ENCODE data around the gene GRM8.

GRM8 gene

GRCh38 chr7:126533715-126534114 lies 719.0 kb downstream of the GRM8 start:
- TF ChIP-seq, protein P1, sequence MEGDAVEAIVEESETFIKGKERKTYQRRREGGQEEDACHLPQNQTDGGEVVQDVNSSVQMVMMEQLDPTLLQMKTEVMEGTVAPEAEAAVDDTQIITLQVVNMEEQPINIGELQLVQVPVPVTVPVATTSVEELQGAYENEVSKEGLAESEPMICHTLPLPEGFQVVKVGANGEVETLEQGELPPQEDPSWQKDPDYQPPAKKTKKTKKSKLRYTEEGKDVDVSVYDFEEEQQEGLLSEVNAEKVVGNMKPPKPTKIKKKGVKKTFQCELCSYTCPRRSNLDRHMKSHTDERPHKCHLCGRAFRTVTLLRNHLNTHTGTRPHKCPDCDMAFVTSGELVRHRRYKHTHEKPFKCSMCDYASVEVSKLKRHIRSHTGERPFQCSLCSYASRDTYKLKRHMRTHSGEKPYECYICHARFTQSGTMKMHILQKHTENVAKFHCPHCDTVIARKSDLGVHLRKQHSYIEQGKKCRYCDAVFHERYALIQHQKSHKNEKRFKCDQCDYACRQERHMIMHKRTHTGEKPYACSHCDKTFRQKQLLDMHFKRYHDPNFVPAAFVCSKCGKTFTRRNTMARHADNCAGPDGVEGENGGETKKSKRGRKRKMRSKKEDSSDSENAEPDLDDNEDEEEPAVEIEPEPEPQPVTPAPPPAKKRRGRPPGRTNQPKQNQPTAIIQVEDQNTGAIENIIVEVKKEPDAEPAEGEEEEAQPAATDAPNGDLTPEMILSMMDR (IDR thresholded peaks at IDR 0.05; ENCODE audit: borderline replicate concordance, insufficient read depth, low read depth, low read length), result no peak
- H3K4me3 ChIP-seq (ENCODE audit: low read depth, low read length), result no peak overlapping the region

DNA sequence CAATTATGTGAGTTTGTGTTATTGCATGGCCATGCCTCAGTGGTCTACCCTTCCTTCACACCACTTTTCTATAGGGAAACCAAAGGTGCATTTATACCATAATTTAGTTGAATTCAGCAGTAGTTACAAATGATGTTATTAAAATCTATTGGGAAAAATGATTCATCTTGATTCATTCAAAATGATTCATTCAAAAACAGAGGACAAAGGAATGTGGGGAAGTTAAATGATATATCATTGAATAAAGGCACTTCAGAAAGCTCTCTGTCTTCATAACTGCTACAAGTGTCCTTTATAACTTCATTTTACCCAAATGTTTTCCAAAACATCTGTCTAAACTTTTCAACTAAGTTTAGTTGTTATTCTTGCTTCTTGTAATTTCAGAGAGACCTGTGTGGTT lies 722.9 kb downstream of the GRM8 start:
- TF ChIP-seq, protein P1 (IDR thresholded peaks at IDR 0.05; ENCODE audit: borderline replicate concordance, insufficient read depth, low read depth, low read length), result no peak
- no peak overlapping the region for H3K4me3 ChIP-seq (ENCODE audit: low read depth, low read length)

GRCh38 chr7:126529254-126529653 lies 723.5 kb downstream of the GRM8 start:
- TF ChIP-seq, protein P1 (IDR thresholded peaks at IDR 0.05; ENCODE audit: borderline replicate concordance, insufficient read depth, low read depth, low read length), result no peak

DNA sequence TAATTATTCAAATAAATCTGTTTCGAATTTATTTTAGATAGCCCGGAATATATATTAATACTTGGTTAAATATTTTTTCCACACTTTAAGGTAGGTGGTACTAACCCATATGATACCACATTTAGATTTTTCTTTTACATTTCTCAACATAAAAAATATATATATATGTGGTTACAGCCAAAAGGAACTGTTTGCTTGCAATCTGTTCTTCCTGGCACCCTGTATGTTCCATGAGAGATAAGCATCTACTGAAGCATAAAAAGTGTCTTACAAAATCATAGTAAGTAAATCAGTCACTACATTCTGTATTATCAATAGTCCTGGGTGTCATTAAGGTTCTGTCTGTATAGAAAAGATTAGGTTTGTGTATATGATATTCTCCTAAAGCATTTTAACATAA lies 726.8 kb downstream of the GRM8 start:
- TF ChIP-seq, protein P1 (IDR thresholded peaks at IDR 0.05; ENCODE audit: borderline replicate concordance, insufficient read depth, low read depth, low read length), result no peak
- no peak overlapping the region for H3K4me3 ChIP-seq (ENCODE audit: low read depth, low read length)

More at GRCh38 chr7:126529254-126529653, 723.5 kb downstream of the GRM8 start:
- no peak overlapping the region for H3K4me3 ChIP-seq (ENCODE audit: low read depth, low read length)

DNA sequence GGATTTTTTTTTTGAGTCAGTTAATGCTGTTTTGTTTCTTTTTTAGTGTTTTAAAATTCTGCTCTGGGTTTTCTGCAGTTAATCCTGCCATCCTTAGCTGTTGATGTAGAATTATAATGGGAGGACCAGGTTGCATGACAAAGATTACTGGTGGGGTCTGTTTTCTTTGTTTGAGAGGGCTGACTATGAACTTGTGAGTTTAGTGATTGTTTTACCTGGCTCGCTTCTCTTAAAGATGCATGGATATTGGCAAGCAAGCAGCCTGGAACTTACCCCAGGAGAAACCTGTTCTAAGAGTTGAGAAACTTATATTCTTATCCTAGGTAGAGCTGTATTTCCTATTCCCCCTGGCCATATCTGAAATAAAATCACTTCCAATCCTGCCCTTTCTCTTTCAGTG lies 727.8 kb downstream of the GRM8 start:
- H3K4me3 ChIP-seq (ENCODE audit: low read depth, low read length), result no peak overlapping the region
- TF ChIP-seq, protein P1 (IDR thresholded peaks at IDR 0.05; ENCODE audit: borderline replicate concordance, insufficient read depth, low read depth, low read length), result no peak

DNA sequence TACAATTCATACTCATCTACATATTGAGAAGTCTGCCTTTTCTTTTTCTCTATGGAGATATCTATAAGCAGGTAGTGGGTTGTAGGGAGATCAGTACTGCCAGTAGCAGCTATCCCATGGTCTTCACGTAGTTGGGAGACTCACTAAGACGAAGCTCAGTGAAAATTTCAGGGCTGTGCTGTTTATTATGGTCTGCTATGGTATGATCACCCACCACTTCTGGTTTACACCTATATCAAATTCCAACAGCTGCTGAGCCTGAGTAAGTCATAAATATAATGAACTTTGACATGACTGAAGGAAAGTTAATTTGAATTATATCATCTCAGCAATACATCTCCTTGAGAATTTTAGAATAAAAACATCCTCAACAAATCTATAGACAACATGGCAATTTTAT lies 741.7 kb downstream of the GRM8 start:
- TF ChIP-seq, protein P1 (IDR thresholded peaks at IDR 0.05; ENCODE audit: borderline replicate concordance, insufficient read depth, low read depth, low read length), result no peak
- H3K4me3 ChIP-seq (ENCODE audit: low read depth, low read length), result no peak overlapping the region

DNA sequence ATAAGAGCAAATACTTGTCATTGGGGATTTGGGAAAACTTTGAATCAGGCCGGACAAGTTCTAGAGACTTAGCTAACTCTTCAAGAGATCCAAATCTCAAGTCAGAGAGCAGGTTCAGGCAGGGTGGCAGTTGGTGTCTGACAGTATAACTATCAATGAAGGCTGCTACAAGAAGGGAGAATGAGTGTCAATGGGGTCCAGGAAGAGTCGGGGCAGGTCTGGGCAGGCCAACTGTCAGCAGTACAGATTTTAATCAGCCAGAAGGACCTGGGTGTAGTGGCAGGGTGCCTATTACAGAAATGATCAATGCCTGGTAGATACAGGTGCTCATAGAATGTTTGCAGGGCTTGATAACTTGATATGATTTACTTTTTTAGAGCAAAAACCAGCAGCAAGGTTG lies 751.1 kb downstream of the GRM8 start:
- TF ChIP-seq, protein P1 (IDR thresholded peaks at IDR 0.05; ENCODE audit: borderline replicate concordance, insufficient read depth, low read depth, low read length), result no peak
- no peak overlapping the region for H3K4me3 ChIP-seq (ENCODE audit: low read depth, low read length)
